K562 (cell line): ENCODE results near the gene ZNF747. TPM values are rescaled to one million over a fixed set of nuclear protein-coding genes. Genes with fewer than 3 reads are reported as not detected.

Experiments used
- ATAC-seq: fragments of 200-7000 bp; cut with Tn5 transposase; 3 replicates; pipeline ENCODE4 v1.9.1; 2020; ENCODE audit warnings: moderate library complexity
- BruUV-seq: library from RNA; stranded (reverse); fragments of 400-500 nt; replicated peaks from 2 replicates; lab custom pipeline; 2021; lab: Mats Ljungman, UMichigan
- CTCF ChIA-PET: fragments of 300-600 bp; formaldehyde crosslinking; extraction: SDS; loops from one replicate; lab custom pipeline; 2021; ENCODE audit warnings: low intra/inter-chr PET ratio; lab: Yijun Ruan, JAX
- POLR2A ChIA-PET: fragments of 300-600, 350-650 bp; sonication (Branson Sonifier 250); formaldehyde crosslinking; extraction: SDS; loops from one replicate; lab custom pipeline; 2021; ENCODE audit warnings: antibody characterized with exemption, inconsistent platforms; lab: Yijun Ruan, JAX
- DNase-seq, 4 experiments: peaks; one replicate each; pipeline versions ENCODE4 v3.0.0 to v3.0.0-alpha.2; 2011 to 2018; ENCODE audit warnings: low spot score in 3 of 4, mixed read lengths in 3 of 4; ENCODE audit errors: extremely low read depth in 1 of 4
- FAIRE-seq: peaks from 2 replicates; lab custom pipeline; 2011; peaks lifted over from hg19 to GRCh38; lab: Jason Lieb, UNC
- H2AFZ ChIP-seq: 2 replicates; pipeline ENCODE4 v1.6.0; 2011; ENCODE audit warnings: low read depth, low read length, control low read depth, inconsistent platforms
- H3K27ac ChIP-seq: fragments of 200-600 bp; 3 replicates; pipeline ENCODE4 v1.8.0; 2011; ENCODE audit warnings: low read depth, mild to moderate bottlenecking, control low read depth, inconsistent platforms, low read length, moderate library complexity, mixed read lengths; ENCODE audit errors: extremely low read depth
- H3K27me3 ChIP-seq, 2 experiments: fragments of 300-600 bp in 1 of 2; 2 replicates in 1 of 2; 3 replicates in 1 of 2; pipeline versions ENCODE4 v1.6.0 to v1.8.0; 2011; ENCODE audit warnings: inconsistent platforms in 2 of 2, low read length in 2 of 2, mild to moderate bottlenecking in 1 of 2, mixed read lengths in 1 of 2, moderate library complexity in 1 of 2; ENCODE audit not compliant: control insufficient read depth in 2 of 2, insufficient read depth in 2 of 2
- H3K36me3 ChIP-seq: fragments of 300-600 bp; 3 replicates; pipeline ENCODE4 v1.8.0; 2011; ENCODE audit warnings: mild to moderate bottlenecking, low read length, inconsistent platforms; ENCODE audit not compliant: control insufficient read depth, insufficient read depth
- H3K4me1 ChIP-seq, 2 experiments: fragments of 200-600 bp in 1 of 2; replicated peaks in 1 of 2; 2 replicates in 1 of 2; 3 replicates in 1 of 2; pipeline versions ENCODE4 v1.5.1 to v1.8.0; 2011; ENCODE audit warnings: inconsistent platforms in 2 of 2, low read length in 2 of 2, mild to moderate bottlenecking in 1 of 2, mixed read lengths in 1 of 2, moderate library complexity in 1 of 2; ENCODE audit not compliant: control insufficient read depth in 2 of 2, insufficient read depth in 2 of 2
- H3K4me2 ChIP-seq: 2 replicates; pipeline ENCODE4 v1.6.1; 2011; ENCODE audit warnings: low read length, control low read depth, inconsistent platforms, mixed read lengths; ENCODE audit not compliant: insufficient read depth
- H3K4me3 ChIP-seq: fragments of 200-600 bp; sonication (generic), shearing (Covaris generic); 2 replicates; pipeline ENCODE4 v1.5.1; 2016; ENCODE audit warnings: control low read depth, inconsistent platforms
- H3K79me2 ChIP-seq: fragments of 200-600 bp; 3 replicates; pipeline ENCODE4 v1.8.0; 2011; ENCODE audit warnings: low read length, inconsistent platforms; ENCODE audit not compliant: control insufficient read depth, insufficient read depth
- H3K9ac ChIP-seq, 2 experiments: 2 replicates each; pipeline versions ENCODE4 v1.6.0 to v1.6.1; 2011; ENCODE audit warnings: low read depth in 2 of 2, low read length in 2 of 2, control low read depth in 1 of 2, inconsistent platforms in 1 of 2, mild to moderate bottlenecking in 1 of 2, mixed read lengths in 1 of 2; ENCODE audit not compliant: insufficient read depth in 1 of 2
- H3K9me1 ChIP-seq: one replicate; pipeline ENCODE4 v1.6.0; 2011; ENCODE audit warnings: inconsistent platforms, mild to moderate bottlenecking, low read length, moderate library complexity; ENCODE audit not compliant: control insufficient read depth, insufficient read depth
- H3K9me3 ChIP-seq: replicated peaks from 2 replicates; pipeline ENCODE4 v1.5.1; 2011; ENCODE audit warnings: low read depth, low read length, inconsistent platforms; ENCODE audit not compliant: control insufficient read depth, insufficient read depth
- H4K20me1 ChIP-seq: replicated peaks from 2 replicates; pipeline ENCODE4 v1.6.1; 2011; ENCODE audit warnings: low read length, inconsistent platforms, mixed read lengths; ENCODE audit not compliant: control insufficient read depth, insufficient read depth
- NFIC ChIP-seq: fragments of 450-650 bp; IDR thresholded peaks from 2 replicates; pipeline ENCODE4 v1.6.1; 2017; ENCODE audit warnings: mild to moderate bottlenecking, inconsistent platforms
- SP2 ChIP-seq: IDR thresholded peaks from 2 replicates; pipeline ENCODE4 v1.6.1; 2011; ENCODE audit warnings: mild to moderate bottlenecking, low read depth, low read length, moderate library complexity; ENCODE audit not compliant: poor library complexity, severe bottlenecking; ENCODE audit errors: extremely low read depth
- TEAD4 ChIP-seq, 2 experiments: sonication (generic) in 1 of 2; formaldehyde crosslinking in 1 of 2; IDR thresholded peaks; 2 replicates each; pipeline versions ENCODE4 v1.6.1 to v1.8.0; 2012 to 2022; ENCODE audit warnings: borderline replicate concordance in 1 of 2, inconsistent platforms in 1 of 2, low read length in 1 of 2, mild to moderate bottlenecking in 1 of 2, missing genetic modification reagents in 1 of 2
- ZBTB33 ChIP-seq: sonication (generic); formaldehyde crosslinking; IDR thresholded peaks from 2 replicates; pipeline ENCODE4 v1.8.1; 2023; ENCODE audit warnings: mild to moderate bottlenecking, missing genetic modification reagents
- ZNF740 ChIP-seq, 3 experiments: fragments of 200-800 bp in 1 of 3; sonication (Bioruptor generic) in 1 of 3; sonication (generic) in 1 of 3; formaldehyde crosslinking in 1 of 3; IDR thresholded peaks; 2 replicates each; pipeline versions ENCODE4 v1.6.1 to v1.8.0; 2016 to 2022; ENCODE audit warnings: mild to moderate bottlenecking in 2 of 3, missing compliant biosample characterization in 2 of 3, missing genetic modification characterization in 2 of 3, missing genetic modification reagents in 1 of 3
- WGBS: fragments of 100-300 bp; shearing (Covaris generic); methylation state at CpG from one replicate; pipeline ENCODE4 v1.1.6; 2016; ENCODE audit warnings: low coverage, mixed read lengths; ENCODE audit not compliant: insufficient coverage; ENCODE audit errors: missing lambda C conversion rate; 5-methylcytosine and 5-hydroxymethylcytosine counted together
- in situ Hi-C: fragments of 300-500 bp; cut with MboI; formaldehyde crosslinking; loops from 4 replicates; pipeline ENCODE4 v1.15.0; 2018; ENCODE audit warnings: inconsistent platforms, mixed read lengths
- intact Hi-C: fragments of 100-400 bp; cut with micrococcal nuclease; formaldehyde crosslinking; loops from 2 replicates; pipeline ENCODE4 v1.14.2; 2022
- polyA plus RNA-seq, 8 experiments: library from polyadenylated mRNA; depleted of rRNA in 4 of 8; stranded (reverse) in 5 of 8; unstranded in 3 of 8; fragments of >200 nt; fragmentation: Nextera tagmentation in 2 of 8; fragmentation: Illumina TruSeq in 1 of 8; extraction: Ambion mirVana in 2 of 8; extraction: Trizol in 1 of 8; gene quantifications; 2 replicates each; pipeline versions ENCODE4 v1.2.1 to v1.2.3, GENCODE V29; 2011 to 2014; ENCODE audit warnings: inconsistent platforms in 1 of 8, missing spikeins in 1 of 8
- total RNA-seq, 7 experiments: library from RNA; depleted of rRNA in 6 of 7; stranded (reverse); fragments of >200 nt in 6 of 7; fragmentation: Illumina TruSeq in 2 of 7; extraction: Trizol in 2 of 7; gene quantifications; 2 replicates each; pipeline versions ENCODE4 v1.2.1 to v1.2.3, GENCODE V29; 2011 to 2021; ENCODE audit warnings: low replicate concordance in 1 of 7

Gene ZNF747
- total and polyA plus RNA-seq, 9 of the 15 experiments (the other 6 are each of a cell fraction or from before 2014, with no cell fraction given): 0.14 to 3.3 (median 1.5) TPM

- intact Hi-C loops: no loop called here
- H4K20me1 ChIP-seq: no peaks in the 10 kb centered on the region
- ChIA-PET CTCF (no interaction called here), POLR2A (interaction anchor here (0.6 kb wide), 1 partner anchor 40 kb away, joined by 3 read pairs; no protein-coding TSS in a partner anchor)
- DNase-seq: no peak
- H3K27me3 ChIP-seq: no peaks in the 10 kb centered on the region
- peaks cover 4 to 27% of the 10 kb centered on the region in 2 experiments; a peak in 4 of 5 replicates for H3K4me1 ChIP-seq
- no peaks in the 10 kb centered on the region for H3K9me1 ChIP-seq
- no peak for FAIRE-seq
- no peak overlapping the region for H3K27ac ChIP-seq
- H3K79me2 ChIP-seq: peaks cover 50% of the 10 kb centered on the region
- TF ChIP-seq TEAD4 (IDR thresholded peaks at IDR 0.05; ENCODE audit: low read length) (no peak), TEAD4 (CRISPR knock-in tag; IDR thresholded peaks at IDR 0.05; ENCODE audit: borderline replicate concordance) (0 out of 2 replicates have a peak, but pooled peaks have one; percentile 33), NFIC (peak; percentile 88), ZNF740 (CRISPR knock-in tag; IDR thresholded peaks at IDR 0.05) (peak; percentile 81), ZNF740 (tag; IDR thresholded peaks at IDR 0.05) (no peak), ZBTB33 (CRISPR knock-in tag) (peak; percentile 82), SP2 (no peak)
- TF ChIP-seq, all 486 proteins: peak for 4
- no peak overlapping the region for H2AFZ ChIP-seq
- H3K4me2 ChIP-seq: no peak overlapping the region
- in situ Hi-C loops: no loop called here
- H3K9ac ChIP-seq: peak overlapping the region in 1 of 2 experiments; percentile 71; a peak in 2 of 4 replicates
- ATAC-seq: no peak
- no peaks in the 10 kb centered on the region for H3K9me3 ChIP-seq
- H3K36me3 ChIP-seq: peaks cover 59% of the 10 kb centered on the region; the same call in 2 of the 3 replicates
- H3K4me3 ChIP-seq: no peak overlapping the region
- 87% methylated on average over 5 of the region's 7 CpGs for WGBS
- no TSS peak for BruUV-seq
Measured at GRCh38 chr16:30581457-30581856, 46.8 kb upstream of the ZNF747 start.
